HG03025 (cell line): ENCODE data around the gene OR2S2.

ENCODE experiments used
- ATAC-seq: cut with Tn5 transposase; IDR thresholded peaks from one replicate; pipeline ENCODE4 v1.9.1; 2021; ENCODE audit warnings: mild to moderate bottlenecking, moderate library complexity; ENCODE audit not compliant: unreplicated experiment, low FRiP score

OR2S2 gene

GRCh38 chr9:35910613-35911359 is 47.2 kb downstream of the OR2S2 start:
- no peak for ATAC-seq

- no peak for ATAC-seq
These were observed 48.0 kb downstream of the OR2S2 start for GRCh38 chr9:35909687-35910612.

DNA sequence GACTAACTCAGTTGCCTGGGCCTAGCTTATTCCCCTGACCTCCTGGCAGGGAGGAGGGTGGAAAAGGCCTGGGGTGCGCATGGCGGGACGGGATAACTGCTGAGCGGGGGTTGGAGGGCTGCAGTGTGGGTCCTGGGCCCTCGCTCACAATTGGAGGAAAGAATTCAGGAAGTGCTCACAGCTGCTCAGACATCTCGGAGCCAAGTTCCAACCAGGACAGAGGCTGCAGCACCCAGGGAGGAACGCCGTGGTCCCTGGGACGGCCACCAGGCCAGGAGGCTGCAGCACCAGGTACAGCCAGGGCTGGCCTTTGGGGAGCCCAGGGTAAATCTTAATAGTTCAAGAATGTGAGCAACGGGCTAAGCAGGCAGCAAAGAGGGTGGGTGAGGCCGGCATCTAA is 48.7 kb downstream of the OR2S2 start, which contains the start of gene SPAAR:
SPAAR (plus strand) TSS at position 217 of the 400 bp plus-strand sequence. CDS start 974 bp downstream, outside the sequence.
- no peak for ATAC-seq

GRCh38 chr9:35908504-35909125 is 49.3 kb downstream of the OR2S2 start:
- ATAC-seq: no peak

- no peak for ATAC-seq
These were observed 50.0 kb downstream of the OR2S2 start for GRCh38 chr9:35907711-35908503.
